DND-41 (cell line): Measurements from ENCODE around the gene NEDD1.

Source experiments
- CTCF ChIP-seq: IDR thresholded peaks from 2 replicates; pipeline ENCODE4 v1.5.1; 2012; ENCODE audit warnings: borderline replicate concordance, low read length, moderate library complexity, mild to moderate bottlenecking; ENCODE audit not compliant: poor library complexity, severe bottlenecking; ENCODE audit errors: extremely low read depth
- EZH2 ChIP-seq: IDR thresholded peaks from 3 replicates; pipeline ENCODE4 v1.6.1; 2012; ENCODE audit warnings: borderline replicate concordance, low read depth, mild to moderate bottlenecking, moderate library complexity, low read length, inconsistent platforms; ENCODE audit not compliant: severe bottlenecking

- TF ChIP-seq CTCF: no peak
- TF ChIP-seq EZH2: no peak
Observed at GRCh38 chr12:96890331-96890730, 16.7 kb upstream of the NEDD1 start.
